CD4-positive, alpha-beta T cell treated with Interleukin-12 subunit alpha and Interleukin-12 subunit beta, for 1 hour (primary cell): Measurements from ENCODE around the gene IGF2BP2.
A peak's percentile ranks its signal among the peaks of the same experiment; 100 is the strongest.
"Not testable (repeated sequence)": the region's sequence is repeated elsewhere in the genome, so short reads cannot be mapped to it uniquely, and the experiment has no call there.

Experiments used
- DNase-seq: peaks from one replicate; pipeline ENCODE4 v3.0.0-alpha.2; 2020

The IGF2BP2 gene

GRCh38 chr3:185705498-185705897, 119.3 kb downstream of the IGF2BP2 start:
- DNase-seq = no peak

GRCh38 chr3:185702262-185703225, 122.3 kb downstream of the IGF2BP2 start:
- DNase-seq = no peak

- no peak for DNase-seq
Measured at GRCh38 chr3:185701611-185702261, 123.1 kb downstream of the IGF2BP2 start.

- no peak for DNase-seq
Measured at GRCh38 chr3:185699927-185700326, 124.9 kb downstream of the IGF2BP2 start.

GRCh38 chr3:185697228-185697627, 127.6 kb downstream of the IGF2BP2 start:
- DNase-seq = not testable (repeated sequence)

- no peak for DNase-seq
Measured at GRCh38 chr3:185696039-185696438, 128.8 kb downstream of the IGF2BP2 start.

GRCh38 chr3:185693985-185694653, 130.7 kb downstream of the IGF2BP2 start:
- DNase-seq = no peak

- DNase-seq = no peak
Measured at GRCh38 chr3:185691622-185692021, 133.2 kb downstream of the IGF2BP2 start.

- DNase-seq = no peak
Measured at GRCh38 chr3:185687271-185687878, 137.5 kb downstream of the IGF2BP2 start.

GRCh38 chr3:185685231-185686035, 139.4 kb downstream of the IGF2BP2 start:
- DNase-seq = no peak

GRCh38 chr3:185680231-185680630, 144.6 kb downstream of the IGF2BP2 start:
- no peak for DNase-seq

- DNase-seq = no peak
Measured at GRCh38 chr3:185678027-185678426, 146.8 kb downstream of the IGF2BP2 start.

GRCh38 chr3:185677146-185677829, 147.6 kb downstream of the IGF2BP2 start:
- DNase-seq = no peak

- DNase-seq = no peak
Measured at GRCh38 chr3:185667574-185667973, 157.3 kb downstream of the IGF2BP2 start.

GRCh38 chr3:185663929-185664328, 160.9 kb downstream of the IGF2BP2 start:
- no peak for DNase-seq

- no peak for DNase-seq
Measured at GRCh38 chr3:185661772-185662171, 163.1 kb downstream of the IGF2BP2 start.

- not testable (repeated sequence) for DNase-seq
Measured at GRCh38 chr3:185661296-185661695, 163.5 kb downstream of the IGF2BP2 start.

- DNase-seq = peak; percentile 63
Measured at GRCh38 chr3:185659942-185660921, 164.6 kb downstream of the IGF2BP2 start.

GRCh38 chr3:185658943-185659342, 165.9 kb downstream of the IGF2BP2 start:
- no peak for DNase-seq

GRCh38 chr3:185658504-185658912, 166.3 kb downstream of the IGF2BP2 start:
- DNase-seq = no peak
